RWPE1 (cell line): Measurements from ENCODE around the gene C1orf174.
A peak's percentile ranks its signal among the peaks of the same experiment; 100 is the strongest.

ENCODE experiments used
- CTCF ChIA-PET: fragments of 350-600 bp; sonication (Branson Sonifier 250); formaldehyde crosslinking; extraction: SDS; loops from one replicate; lab custom pipeline; 2021; lab: Yijun Ruan, JAX
- POLR2A ChIA-PET: fragments of 400-600 bp; formaldehyde crosslinking; extraction: SDS; loops from one replicate; lab custom pipeline; 2020; ENCODE audit warnings: antibody characterized with exemption; ENCODE audit not compliant: low non-redundant PET; lab: Yijun Ruan, JAX
- DNase-seq: peaks from one replicate; pipeline ENCODE4 v3.0.0; 2012; ENCODE audit warnings: low spot score
- H3K27ac ChIP-seq: fragments of 450-650 bp; 2 replicates; pipeline ENCODE4 v1.5.1; 2017
- TF ChIP-seq, protein P1 (sequence below): fragments of 450-650 bp; conservative IDR thresholded peaks from 2 replicates; pipeline ENCODE4 v1.5.1; 2017; ENCODE audit warnings: low read depth, mild to moderate bottlenecking

C1orf174 gene

DNA sequence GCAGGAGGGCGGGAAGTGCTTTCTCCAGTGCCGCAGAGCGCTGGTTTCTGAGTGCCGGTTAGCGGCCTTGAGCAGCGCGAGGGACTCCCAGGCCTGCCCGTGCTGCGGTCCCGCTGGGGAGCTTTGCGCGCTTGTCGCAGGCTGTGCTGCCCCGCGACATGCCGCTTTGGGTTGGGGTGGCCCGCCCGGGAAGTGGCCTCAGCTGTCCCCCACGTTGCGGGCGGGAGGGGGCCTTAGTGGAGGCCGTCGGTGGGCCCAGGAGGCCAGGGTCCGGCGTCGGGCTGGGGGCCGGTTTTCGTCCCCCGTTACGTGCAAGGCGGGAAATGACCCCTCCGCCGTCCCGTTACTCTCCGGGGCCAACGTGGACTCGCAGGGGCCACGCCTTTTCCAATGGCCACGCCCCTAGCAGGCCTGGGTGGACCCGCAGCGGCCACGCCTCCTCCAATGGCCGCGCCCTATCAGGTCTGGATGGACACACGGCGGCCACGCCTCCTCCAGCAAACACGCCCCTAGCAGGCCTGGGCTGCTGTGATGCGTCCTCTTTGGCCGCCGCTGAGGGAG, 977 bp upstream of the C1orf174 start:
- DNase-seq = peak; percentile 97
- TF ChIP-seq, protein P1, sequence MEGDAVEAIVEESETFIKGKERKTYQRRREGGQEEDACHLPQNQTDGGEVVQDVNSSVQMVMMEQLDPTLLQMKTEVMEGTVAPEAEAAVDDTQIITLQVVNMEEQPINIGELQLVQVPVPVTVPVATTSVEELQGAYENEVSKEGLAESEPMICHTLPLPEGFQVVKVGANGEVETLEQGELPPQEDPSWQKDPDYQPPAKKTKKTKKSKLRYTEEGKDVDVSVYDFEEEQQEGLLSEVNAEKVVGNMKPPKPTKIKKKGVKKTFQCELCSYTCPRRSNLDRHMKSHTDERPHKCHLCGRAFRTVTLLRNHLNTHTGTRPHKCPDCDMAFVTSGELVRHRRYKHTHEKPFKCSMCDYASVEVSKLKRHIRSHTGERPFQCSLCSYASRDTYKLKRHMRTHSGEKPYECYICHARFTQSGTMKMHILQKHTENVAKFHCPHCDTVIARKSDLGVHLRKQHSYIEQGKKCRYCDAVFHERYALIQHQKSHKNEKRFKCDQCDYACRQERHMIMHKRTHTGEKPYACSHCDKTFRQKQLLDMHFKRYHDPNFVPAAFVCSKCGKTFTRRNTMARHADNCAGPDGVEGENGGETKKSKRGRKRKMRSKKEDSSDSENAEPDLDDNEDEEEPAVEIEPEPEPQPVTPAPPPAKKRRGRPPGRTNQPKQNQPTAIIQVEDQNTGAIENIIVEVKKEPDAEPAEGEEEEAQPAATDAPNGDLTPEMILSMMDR = no peak
- ChIA-PET POLR2A (interaction anchor here (0.6 kb wide), 1 partner anchor 13 kb away, joined by 3 read pairs; no protein-coding TSS in a partner anchor), CTCF (interaction anchor here (0.6 to 1.0 kb wide), 2 partner anchors 10 to 1498 kb away, joined by 3 to 4 read pairs; no protein-coding TSS in a partner anchor)
- H3K27ac ChIP-seq = peak overlapping the region; percentile 97

DNA sequence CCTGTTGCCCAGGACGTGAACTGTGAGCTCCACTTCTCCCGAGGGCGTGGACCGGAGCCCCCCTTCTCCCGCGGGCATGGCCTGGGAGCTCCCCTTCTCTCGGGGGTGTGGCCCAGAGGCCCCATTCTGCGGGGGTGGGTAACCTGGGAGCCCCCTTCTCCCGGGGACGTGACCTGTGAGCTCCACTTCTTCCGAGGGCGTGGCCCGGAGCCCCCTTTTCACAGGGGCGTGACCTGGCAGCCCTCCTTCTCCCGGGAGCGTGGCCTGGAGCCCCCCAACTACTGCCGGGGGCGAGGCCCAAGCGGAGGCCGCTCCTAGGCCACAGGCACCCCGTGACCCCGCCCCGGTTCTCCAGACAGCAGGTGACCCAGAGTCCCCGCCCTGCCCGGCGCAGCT, 320 bp downstream of the C1orf174 start:
- DNase-seq = peak; percentile 38
- CTCF ChIA-PET = interaction anchor here (0.5 to 1.1 kb wide), 4 partner anchors 16 to 520 kb away, joined by 3 to 9 read pairs (median 4); no protein-coding TSS in a partner anchor
- TF ChIP-seq, protein P1 = no peak
- POLR2A ChIA-PET = interaction anchor here (0.8 kb wide), 1 partner anchor 1263 kb away, joined by 3 read pairs; no protein-coding TSS in a partner anchor
- peak overlapping the region; percentile 97 for H3K27ac ChIP-seq

DNA sequence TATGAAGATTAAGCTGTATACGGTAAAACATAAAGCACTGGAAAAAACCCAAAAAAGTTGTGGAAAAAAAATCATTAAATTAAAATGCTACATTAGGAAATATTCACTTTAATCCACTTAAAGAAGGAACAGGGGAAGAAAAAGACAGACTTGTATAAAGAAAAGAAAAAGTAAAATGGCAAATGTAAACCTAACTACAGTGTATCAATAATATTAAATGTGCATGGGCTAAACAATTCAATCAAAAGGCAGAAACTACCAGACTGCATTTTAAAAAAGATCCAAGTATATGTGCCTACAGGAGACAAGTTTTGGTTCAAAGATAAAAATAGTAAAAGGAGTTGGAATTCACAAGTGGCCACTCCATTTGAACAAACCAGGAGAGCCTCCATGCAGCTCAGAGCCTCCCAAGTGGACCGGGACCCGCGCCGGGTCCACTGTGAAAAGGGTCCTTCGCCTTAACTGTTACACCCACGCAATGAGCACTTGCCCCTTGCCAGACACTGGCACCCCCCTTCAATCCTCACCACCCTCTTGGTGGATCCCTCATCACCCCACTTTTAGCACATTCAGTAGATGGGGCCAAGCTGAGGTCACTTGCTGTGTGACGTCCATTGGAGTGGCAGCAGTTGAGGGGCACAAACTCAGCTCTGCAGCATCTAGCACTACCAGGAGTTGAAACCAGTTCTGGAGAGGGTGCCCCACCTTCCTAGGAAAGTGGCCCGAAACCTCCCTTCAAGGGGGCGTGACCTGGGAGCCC, 898 bp downstream of the C1orf174 start:
- TF ChIP-seq, protein P1 = no peak
- DNase-seq = no peak
- POLR2A ChIA-PET = no interaction called here
- CTCF ChIA-PET = interaction anchor here (0.5 to 1.1 kb wide), 4 partner anchors 15 to 521 kb away, joined by 3 to 9 read pairs (median 4); no protein-coding TSS in a partner anchor
- H3K27ac ChIP-seq = peak overlapping the region; percentile 97

DNA sequence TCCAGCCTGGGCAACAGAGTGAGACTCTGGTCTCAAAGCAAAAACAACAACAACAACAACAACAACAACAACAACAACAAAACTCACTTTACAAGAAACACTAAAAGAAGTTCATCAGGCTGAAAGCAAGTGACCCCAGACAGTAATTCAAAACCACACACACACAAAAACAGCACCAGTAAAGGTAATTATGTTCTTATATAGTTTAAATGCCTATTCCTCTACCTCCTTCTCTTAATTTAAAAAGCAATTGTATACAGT, 1.7 kb downstream of the C1orf174 start:
- no peak overlapping the region for H3K27ac ChIP-seq
- no peak for DNase-seq
- CTCF ChIA-PET = no interaction called here
- TF ChIP-seq, protein P1 = no peak
- POLR2A ChIA-PET = no interaction called here

DNA sequence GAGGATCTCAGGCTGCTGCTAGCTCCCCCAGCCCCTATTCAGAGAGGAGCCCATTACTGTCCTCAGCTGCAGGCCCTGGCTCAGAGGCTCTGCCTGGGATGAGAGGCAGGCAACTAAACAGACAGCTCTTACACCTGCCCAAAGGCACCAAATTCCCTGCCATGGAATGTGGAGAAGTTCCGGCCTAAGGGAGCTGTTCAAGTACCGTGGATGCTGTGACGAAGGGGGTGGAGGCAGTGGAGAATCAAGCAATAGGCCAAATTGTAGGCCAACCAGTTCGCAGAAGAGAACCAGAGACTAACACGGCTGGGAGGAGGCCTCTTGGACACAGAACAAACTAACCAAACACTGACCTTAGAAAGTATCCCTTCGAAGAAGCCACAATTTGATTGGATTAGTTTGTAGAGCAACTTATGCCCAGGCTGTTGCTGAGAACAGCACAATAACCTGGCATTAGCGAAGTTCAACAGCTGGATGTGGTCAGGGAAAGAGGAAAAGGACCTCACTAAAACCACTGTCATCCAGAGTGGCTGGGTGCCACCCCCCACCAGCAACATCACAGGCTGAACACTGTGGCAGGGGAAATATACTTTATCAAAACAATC, 3.6 kb downstream of the C1orf174 start:
- CTCF ChIA-PET = no interaction called here
- no peak overlapping the region for H3K27ac ChIP-seq
- TF ChIP-seq, protein P1 = no peak
- POLR2A ChIA-PET = no interaction called here
- no peak for DNase-seq

DNA sequence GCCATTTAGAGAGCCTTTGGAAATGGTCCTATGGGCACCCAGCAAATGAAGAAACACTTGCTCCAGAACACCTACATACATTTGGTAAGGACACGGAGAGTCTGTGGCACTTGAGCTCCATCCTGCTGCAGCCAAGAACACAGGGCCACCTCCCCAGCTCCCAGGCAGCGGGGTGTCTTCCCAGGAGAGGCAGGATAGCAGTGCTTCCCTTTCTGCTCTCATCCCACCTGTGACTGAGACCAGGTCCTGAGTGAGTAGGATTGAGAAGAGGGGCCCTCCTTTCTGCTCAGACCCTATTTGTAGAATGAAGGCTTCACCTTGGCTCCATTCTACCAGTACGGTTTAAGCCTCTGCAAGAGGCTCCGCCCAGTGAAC, 4.1 kb downstream of the C1orf174 start:
- no peak overlapping the region for H3K27ac ChIP-seq
- TF ChIP-seq, protein P1 = no peak
- POLR2A ChIA-PET = no interaction called here
- CTCF ChIA-PET = no interaction called here
- DNase-seq = no peak
